B cell (primary cell): ENCODE measurements around the gene COL25A1. TPM values are rescaled to one million over a fixed set of nuclear protein-coding genes. Genes with fewer than 3 reads are reported as not detected.
A peak's percentile ranks its signal among the peaks of the same experiment; 100 is the strongest.

Experiments used
- ATAC-seq: fragments of 200-7000 bp; cut with Tn5 transposase; one replicate; pipeline ENCODE4 v1.10.0; 2021; ENCODE audit warnings: low read depth, mild to moderate bottlenecking, moderate number of reproducible peaks, moderate library complexity
- CTCF ChIA-PET: fragments of 350-600 bp; sonication (Branson Sonifier 250); formaldehyde crosslinking; loops from one replicate; lab custom pipeline; 2021; ENCODE audit warnings: antibody characterized with exemption, inconsistent platforms; lab: Charles Lee
- POLR2A ChIA-PET: fragments of 350-600 bp; sonication (Branson Sonifier 250); formaldehyde crosslinking; loops from one replicate; lab custom pipeline; 2021; ENCODE audit warnings: antibody characterized with exemption; lab: Charles Lee
- DNase-seq: peaks from one replicate; pipeline ENCODE4 v3.0.0; 2013
- H2AFZ ChIP-seq: 2 replicates; pipeline ENCODE4 v1.6.1; 2012; ENCODE audit warnings: mild to moderate bottlenecking, low read depth, low read length; ENCODE audit not compliant: insufficient read depth, poor library complexity, severe bottlenecking
- H3K27ac ChIP-seq, 2 donors: 1 replicate in 1 of 2; 2 replicates in 1 of 2; pipeline ENCODE4 v1.5.1; 2012 to 2013; ENCODE audit warnings: low read length in 2 of 2, mild to moderate bottlenecking in 2 of 2, moderate library complexity in 1 of 2
- H3K27me3 ChIP-seq, 4 experiments: fragments of 200-600 bp in 1 of 4; sonication (generic) in 1 of 4; replicated peaks in 1 of 4; 1 replicate in 2 of 4; 2 replicates in 2 of 4; pipeline versions ENCODE4 v1.6.1 to v1.7.0; 2013 to 2016; ENCODE audit warnings: low read length in 3 of 4, mild to moderate bottlenecking in 2 of 4, mixed read lengths in 1 of 4, moderate library complexity in 1 of 4; ENCODE audit not compliant: insufficient read depth in 4 of 4, control insufficient read depth in 3 of 4; ENCODE audit errors: control extremely low read depth in 1 of 4
- H3K36me3 ChIP-seq, 2 experiments: replicated peaks in 1 of 2; 1 replicate in 1 of 2; 2 replicates in 1 of 2; pipeline versions ENCODE4 v1.6.1 to v1.7.1; 2013; ENCODE audit warnings: low read length in 1 of 2; ENCODE audit not compliant: insufficient read depth in 2 of 2, control insufficient read depth in 1 of 2; ENCODE audit errors: control extremely low read depth in 1 of 2, extremely low read depth in 1 of 2
- H3K4me1 ChIP-seq, 2 donors: fragments of 200-600 bp in 1 of 2; sonication (generic) in 1 of 2; 1 replicate in 1 of 2; 2 replicates in 1 of 2; pipeline versions ENCODE4 v1.5.1 to v1.6.1; 2013 to 2017; ENCODE audit warnings: low read length in 2 of 2; ENCODE audit not compliant: control insufficient read depth in 2 of 2, insufficient read depth in 2 of 2
- H3K4me2 ChIP-seq: replicated peaks from 2 replicates; pipeline ENCODE3; 2012; ENCODE audit warnings: mild to moderate bottlenecking, low read depth, low read length; ENCODE audit not compliant: poor library complexity, severe bottlenecking
- H3K4me3 ChIP-seq, 5 experiments: fragments of 200-600 bp in 1 of 5; sonication (generic) in 1 of 5; 1 replicate in 3 of 5; 2 replicates in 2 of 5; pipeline versions ENCODE4 v1.5.1 to v1.7.0; 2011 to 2016; ENCODE audit warnings: low read length in 4 of 5, mild to moderate bottlenecking in 4 of 5, low read depth in 2 of 5, control low read depth in 1 of 5, moderate library complexity in 1 of 5; ENCODE audit not compliant: insufficient read depth in 1 of 5; ENCODE audit errors: control extremely low read depth in 1 of 5, extremely low read depth in 1 of 5
- H3K79me2 ChIP-seq: fragments of 200-600 bp; sonication (generic); one replicate; pipeline ENCODE4 v1.6.0; 2016; ENCODE audit warnings: low read length; ENCODE audit not compliant: control insufficient read depth, insufficient read depth
- H3K9ac ChIP-seq: fragments of 200-600 bp; sonication (generic); 2 replicates; pipeline ENCODE4 v1.6.1; 2017; ENCODE audit warnings: mild to moderate bottlenecking, low read length, moderate library complexity
- H3K9me3 ChIP-seq, 3 donors: one replicate each; pipeline versions ENCODE4 v1.6.1 to v1.7.1; 2013; ENCODE audit warnings: low read length in 2 of 3; ENCODE audit not compliant: control insufficient read depth in 2 of 3, insufficient read depth in 1 of 3; ENCODE audit errors: control extremely low read depth in 1 of 3
- H4K20me1 ChIP-seq: 2 replicates; pipeline ENCODE4 v1.6.0; 2012; ENCODE audit warnings: mild to moderate bottlenecking, low read length; ENCODE audit not compliant: insufficient read depth, control insufficient read depth, poor library complexity, severe bottlenecking
- H3K27ac Mint-ChIP-seq: one replicate; pipeline ENCODE4 v1.8.0; 2021; ENCODE audit warnings: mixed read lengths
- H3K27me3 Mint-ChIP-seq: one replicate; pipeline ENCODE4 v1.8.0; 2021; ENCODE audit warnings: mixed read lengths
- H3K4me1 Mint-ChIP-seq: one replicate; pipeline ENCODE4 v1.8.0; 2021; ENCODE audit warnings: mixed read lengths
- H3K4me3 Mint-ChIP-seq: one replicate; pipeline ENCODE4 v1.8.0; 2021; ENCODE audit warnings: mixed read lengths
- H3K9me3 Mint-ChIP-seq: one replicate; pipeline ENCODE4 v1.8.0; 2022; ENCODE audit warnings: mixed read lengths; ENCODE audit not compliant: insufficient read depth
- CTCF ChIP-seq: fragments of 200-600 bp; IDR thresholded peaks from one replicate; pipeline ENCODE4 v1.8.0; 2022; ENCODE audit warnings: antibody characterized with exemption, mild to moderate bottlenecking
- EZH2 ChIP-seq: IDR thresholded peaks from 2 replicates; pipeline ENCODE4 v1.6.1; 2012; ENCODE audit warnings: borderline replicate concordance, low read depth, mild to moderate bottlenecking, moderate library complexity, low read length; ENCODE audit not compliant: insufficient read depth, poor library complexity, severe bottlenecking
- WGBS: methylation state at CpG from one replicate; pipeline ENCODE4 v1.1.5; 2013; ENCODE audit warnings: missing lambda C conversion rate; ENCODE audit not compliant: insufficient coverage; 5-methylcytosine and 5-hydroxymethylcytosine counted together
- intact Hi-C: fragments of 100-400 bp; cut with micrococcal nuclease; formaldehyde crosslinking; loops from one replicate; pipeline ENCODE4 v1.10.0; 2022
- polyA plus RNA-seq: library from polyadenylated mRNA; depleted of rRNA; stranded (reverse); fragments of >200 nt; gene quantifications from 2 replicates; pipeline ENCODE4 v1.2.3, GENCODE V29; 2012
- total RNA-seq, 2 donors: library from RNA; stranded (reverse); fragments of 120-200 nt in 1 of 2; gene quantifications; 1 replicate in 1 of 2; 2 replicates in 1 of 2; pipeline versions ENCODE4 v1.2.3 to v1.2.4, GENCODE V29; 2013 to 2022

The COL25A1 gene
- total and polyA plus RNA-seq, 2 donors (not counting 1 experiment from before 2014, with no cell fraction given), result not detected

- Mint-ChIP-seq H3K4me1 (peaks cover 14% of the 10 kb centered on the region), H3K9me3 (no peaks in the 10 kb centered on the region), H3K27me3 (peaks cover 42% of the 10 kb centered on the region), H3K4me3 (peak within 1 kb of the TSS; percentile 65), H3K27ac (no peak within 1 kb of the TSS)
- H3K9me3 ChIP-seq, result peaks cover 0 to 5% (median 3%) of the 10 kb centered on the region in 3 donors
- ATAC-seq, result no peak
- peaks cover 0 to 36% (median 19%) of the 10 kb centered on the region in 4 experiments for H3K27me3 ChIP-seq
- WGBS, result 5% methylated on average over 61 of the region's 61 CpGs
- H3K27ac ChIP-seq, result no peak within 1 kb of the TSS
- CTCF ChIA-PET, result no interaction called here
- peaks cover 13% of the 10 kb centered on the region in 2 donors for H3K4me1 ChIP-seq
- no peaks in the 10 kb centered on the region for H3K36me3 ChIP-seq
- TF ChIP-seq EZH2, result no peak
- no peak for TF ChIP-seq CTCF
- peak within 1 kb of the TSS; percentile 72 for H3K4me2 ChIP-seq
- no peaks in the 10 kb centered on the region for H3K79me2 ChIP-seq
- peak within 1 kb of the TSS; percentile 50 for H3K9ac ChIP-seq
- POLR2A ChIA-PET, result no interaction called here
- peak within 1 kb of the TSS in 4 of 5 experiments; percentile 15 to 55 (median 36) for H3K4me3 ChIP-seq
- intact Hi-C loops, result no loop called here
- DNase-seq, result peak; percentile 4
- peak within 1 kb of the TSS; percentile 72 for H2AFZ ChIP-seq
- H4K20me1 ChIP-seq, result no peaks in the 10 kb centered on the region
Observed at GRCh38 chr4:108762559-108763225, 539.8 kb downstream of the COL25A1 start, which contains the start of gene ETNPPL. TSS of gene ETNPPL (minus strand) at chr4:108763053. CDS start at chr4:108762898, 155 bp downstream.

Other genes with a start within 250 kb of the COL25A1 start
- 46.4 and 47.7 TPM in 2 replicates for gene SEC24B, start 131.2 kb upstream of the COL25A1 start, total RNA-seq
- gene SEC24B, start 131.2 kb upstream of the COL25A1 start, polyA plus RNA-seq, result 22.6 and 26.8 TPM in 2 replicates